HG03469 (cell line): ENCODE measurements around the gene PODN.

Source experiments
- ATAC-seq: cut with Tn5 transposase; IDR thresholded peaks from one replicate; pipeline ENCODE4 v1.9.1; 2021; ENCODE audit warnings: mild to moderate bottlenecking, moderate library complexity, moderate number of reproducible peaks; ENCODE audit not compliant: unreplicated experiment

The PODN gene

DNA sequence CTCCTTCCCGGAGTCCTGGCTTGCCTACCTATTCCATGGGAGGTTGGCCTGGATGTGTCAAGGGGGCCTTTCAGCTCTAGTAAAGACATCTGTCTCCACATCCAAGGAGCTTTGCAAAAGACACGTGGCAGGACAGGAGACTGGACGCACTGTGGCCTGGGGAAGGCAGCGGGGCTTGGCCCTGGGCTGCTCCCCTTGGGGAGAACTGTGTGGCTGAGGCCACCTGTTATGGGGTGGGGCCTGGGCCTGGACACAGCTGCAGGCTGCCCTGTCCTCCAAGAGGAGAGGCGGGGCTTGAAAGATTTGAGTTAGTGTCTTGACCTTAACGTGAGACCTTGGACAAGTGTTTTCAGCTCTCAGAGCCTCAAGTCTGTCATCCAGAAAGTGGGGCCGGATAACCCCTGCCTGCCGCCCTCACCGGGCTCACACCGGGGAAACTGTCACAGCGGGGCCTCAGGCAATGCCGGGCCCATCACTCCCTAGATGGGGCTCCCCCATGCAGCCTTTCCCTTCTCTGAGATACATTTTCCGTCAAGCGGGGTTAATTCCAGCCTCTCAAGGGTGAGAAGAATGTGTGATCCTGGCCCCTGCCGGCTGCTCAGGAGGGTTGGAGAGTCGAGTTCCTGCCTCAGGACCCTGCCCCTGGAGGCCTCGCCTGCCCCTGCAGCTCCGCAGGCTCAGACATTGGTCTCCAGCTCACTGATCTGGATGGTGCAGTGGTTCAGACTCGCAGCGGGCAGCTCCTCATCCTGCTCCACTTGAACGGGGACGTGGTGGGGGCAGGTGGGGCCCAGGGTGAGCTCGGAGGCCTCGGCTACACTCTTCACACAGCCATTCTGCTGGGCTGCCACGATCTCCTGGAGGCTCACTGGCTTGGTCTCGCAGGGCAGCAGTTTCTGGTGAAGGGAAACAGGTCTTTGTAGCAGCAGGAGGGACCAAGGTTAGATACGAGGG lies 25.6 kb downstream of the PODN start:
- no peak for ATAC-seq

DNA sequence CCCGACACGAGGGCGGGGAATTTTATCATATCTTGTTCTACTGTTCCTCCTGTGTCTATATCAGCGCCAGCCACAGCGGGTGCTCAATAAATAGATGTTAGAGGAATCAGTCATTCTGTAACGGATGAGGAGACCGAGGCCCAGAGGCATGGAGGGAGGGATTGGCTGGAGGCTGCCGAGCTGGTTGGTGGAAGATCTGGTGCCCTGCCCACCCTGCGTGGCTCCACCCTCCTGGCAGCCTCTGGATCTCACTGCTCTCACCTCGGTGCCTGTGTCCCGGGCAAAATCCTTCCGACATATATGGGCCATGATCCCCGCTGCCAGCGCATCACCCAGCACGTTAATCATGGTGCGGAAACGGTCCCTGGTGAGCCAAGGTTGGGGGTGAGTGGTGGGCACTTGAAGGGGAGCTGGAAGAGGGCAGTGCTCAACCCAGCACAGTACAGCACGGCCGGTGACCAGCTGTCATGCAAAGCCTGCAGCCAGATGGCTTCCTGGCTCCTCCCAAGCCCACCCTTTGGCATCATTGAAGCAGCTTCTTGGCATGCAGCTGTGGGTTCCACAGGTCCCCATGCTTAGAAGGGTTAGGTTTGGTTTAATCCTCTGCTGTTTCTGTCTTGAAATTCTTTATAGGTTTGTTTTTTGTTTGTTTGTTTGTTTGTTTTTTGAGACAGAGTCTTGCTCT lies 26.7 kb downstream of the PODN start:
- no peak for ATAC-seq

DNA sequence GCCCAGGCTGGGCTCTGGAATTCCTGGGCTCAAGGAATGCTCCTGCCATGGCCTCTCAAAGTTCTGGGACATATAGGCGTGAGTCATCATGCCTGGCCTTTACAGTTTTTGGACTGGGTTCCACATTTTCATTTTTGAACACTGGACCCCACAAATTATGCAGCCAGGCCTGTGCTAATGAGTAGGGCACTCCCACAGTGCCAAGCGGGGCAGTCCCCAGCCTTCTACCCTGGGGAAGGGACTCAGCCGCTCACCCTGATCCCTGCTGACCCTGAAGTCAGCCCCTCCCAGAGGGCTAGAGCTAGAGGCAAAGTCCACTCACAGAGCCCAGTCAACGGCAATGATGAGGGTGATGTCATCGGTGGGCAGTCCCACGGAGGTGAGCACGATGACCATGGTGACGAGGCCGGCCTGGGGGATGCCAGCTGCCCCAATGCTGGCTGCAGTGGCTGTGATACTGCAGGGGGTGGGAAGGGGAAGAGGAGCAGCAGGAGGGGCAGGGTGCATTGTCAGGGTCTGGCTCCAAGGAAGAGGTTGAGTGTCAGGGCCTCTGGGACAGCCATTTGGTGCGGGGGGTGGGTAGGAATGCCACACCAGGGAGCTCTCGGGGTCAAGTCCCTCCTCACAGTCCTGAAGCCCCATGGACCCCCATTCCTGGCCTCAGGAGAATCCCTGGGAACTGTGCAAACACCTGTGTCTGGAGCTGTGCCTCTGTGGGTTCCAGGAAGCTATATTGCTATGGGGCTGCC lies 27.6 kb downstream of the PODN start:
- ATAC-seq: no peak

DNA sequence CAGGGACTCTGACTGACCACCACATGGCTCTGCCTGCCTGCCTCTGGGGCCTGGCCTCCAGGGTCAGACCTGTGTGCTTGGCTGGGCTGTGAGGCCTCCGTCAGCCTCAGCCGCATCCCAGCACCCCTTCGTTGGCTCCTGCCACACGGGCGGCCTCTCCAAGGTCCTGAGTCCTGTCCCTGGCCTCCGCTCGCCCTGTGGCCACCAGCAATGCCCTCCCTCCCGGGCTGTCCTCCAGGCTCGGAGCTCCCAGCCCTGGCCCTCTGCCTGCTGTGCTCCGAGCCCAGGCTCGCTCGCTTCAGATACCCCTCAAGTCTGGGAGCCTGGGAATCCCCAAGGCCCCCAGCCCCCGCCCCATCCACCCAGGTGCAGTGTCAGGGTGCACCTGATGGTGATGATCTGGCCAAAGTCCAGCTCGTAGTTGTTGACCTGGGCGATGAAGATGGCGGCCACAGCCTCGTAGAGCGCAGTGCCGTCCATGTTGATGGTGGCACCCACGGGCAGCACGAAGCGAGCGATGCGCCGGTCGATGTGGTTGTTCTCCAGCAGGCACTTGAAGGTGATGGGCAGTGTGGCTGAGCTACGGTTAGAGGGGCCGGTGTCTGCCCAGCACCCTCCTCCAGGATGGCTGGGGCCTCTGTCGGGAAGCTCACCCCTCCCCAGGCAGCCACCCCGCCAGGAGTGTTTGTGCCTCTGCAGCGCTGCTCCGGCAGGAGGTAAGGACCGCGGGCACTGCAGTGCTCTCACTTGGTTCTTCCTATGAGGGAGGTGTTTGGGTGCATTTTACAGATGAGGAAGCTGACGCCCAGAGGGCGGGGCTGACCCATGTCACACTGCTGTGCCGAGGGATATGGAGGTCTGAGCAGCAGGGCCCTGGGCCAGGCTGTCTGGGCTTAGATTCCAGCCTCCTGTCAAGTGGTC lies 28.5 kb downstream of the PODN start:
- ATAC-seq: no peak

DNA sequence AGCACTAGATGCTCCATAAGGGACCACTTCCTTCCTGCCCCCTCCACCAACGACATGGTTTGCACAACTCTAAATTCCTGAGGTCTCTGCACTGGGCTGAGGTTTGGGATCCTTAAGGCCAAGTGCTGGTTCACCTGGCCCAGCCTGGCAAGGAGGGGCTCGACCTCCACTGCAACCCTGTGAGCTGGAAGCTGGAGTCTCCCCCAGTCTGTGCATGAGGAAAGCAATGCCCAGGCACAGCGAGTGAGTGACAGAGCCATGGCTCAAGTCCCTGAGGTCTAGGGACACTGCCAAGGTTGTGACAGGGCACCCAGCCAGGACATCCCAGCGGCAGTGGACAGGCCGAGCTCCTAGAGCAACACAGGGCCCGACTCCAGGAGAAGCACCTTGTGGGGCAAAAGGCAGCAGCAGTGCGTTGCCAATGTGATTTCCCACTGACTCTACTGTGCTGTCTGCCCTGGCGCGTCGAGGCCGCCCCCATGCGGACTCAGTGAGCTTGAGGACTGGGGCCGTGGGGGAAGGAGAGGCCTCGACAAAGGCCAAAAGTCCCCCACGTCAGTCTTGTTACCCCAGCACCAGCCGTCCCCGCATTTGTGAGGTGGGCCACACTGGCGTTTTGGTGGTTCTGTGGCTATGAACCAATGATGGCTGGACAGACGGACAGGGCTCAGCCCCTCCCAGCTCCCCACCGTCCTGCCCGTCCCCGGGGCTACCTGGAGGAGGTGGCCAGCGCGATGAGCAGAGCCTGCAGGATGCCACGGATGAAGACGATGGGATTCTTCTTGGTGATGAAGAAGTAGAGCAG lies 30.0 kb downstream of the PODN start:
- ATAC-seq: no peak

DNA sequence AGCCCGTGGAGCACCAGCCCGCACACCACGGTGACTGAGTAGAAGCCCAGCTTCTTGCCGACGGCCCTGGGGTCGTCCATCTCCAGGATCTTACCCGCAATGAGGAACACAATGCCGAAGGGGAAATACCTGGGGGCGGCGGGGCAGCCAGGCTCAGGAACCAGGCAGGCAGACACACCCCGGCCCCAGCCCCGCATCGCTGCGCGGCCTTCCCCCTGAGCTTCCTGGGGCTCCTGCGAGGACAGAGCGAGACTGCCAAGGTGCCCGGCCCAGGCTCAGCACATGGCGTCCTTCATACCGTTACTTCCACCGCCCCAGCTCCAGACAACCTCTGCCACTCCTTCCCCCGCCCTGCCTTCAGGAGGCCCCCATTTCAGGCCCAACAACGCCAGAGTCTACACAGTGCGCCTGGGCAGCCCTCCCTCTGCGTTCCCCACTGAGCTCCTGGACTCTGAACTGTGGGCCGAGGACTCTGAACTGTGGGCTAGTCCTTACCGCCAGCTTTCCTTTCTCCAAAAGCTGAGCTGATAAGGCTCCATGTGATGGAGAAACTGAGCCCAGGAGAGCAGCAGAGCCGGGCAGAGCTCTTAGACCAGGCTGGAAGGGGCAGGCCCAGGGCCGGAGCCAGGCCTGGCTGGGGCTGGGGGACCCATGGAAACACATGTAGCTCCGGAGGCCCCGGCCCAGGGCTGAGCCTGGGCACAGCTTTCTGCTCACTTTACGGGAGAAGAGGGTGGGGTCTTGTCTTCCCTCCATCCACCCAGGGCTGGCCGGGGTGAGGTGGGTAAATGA lies 30.8 kb downstream of the PODN start:
- ATAC-seq: no peak

DNA sequence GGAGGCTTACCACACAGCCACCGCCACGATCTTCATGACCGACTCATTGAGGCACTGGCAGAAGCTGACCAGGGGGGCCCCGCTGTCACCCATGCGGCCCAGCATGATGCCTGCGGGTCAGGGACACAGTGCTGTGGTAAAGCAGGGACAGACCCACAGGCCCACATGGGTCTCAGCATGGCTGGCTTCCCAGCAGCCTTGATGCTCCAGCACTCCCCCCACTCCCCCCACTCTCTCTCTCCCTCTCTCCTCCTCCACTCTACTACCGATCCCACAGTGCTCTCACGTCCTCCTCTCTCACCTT lies 31.4 kb downstream of the PODN start:
- no peak for ATAC-seq

DNA sequence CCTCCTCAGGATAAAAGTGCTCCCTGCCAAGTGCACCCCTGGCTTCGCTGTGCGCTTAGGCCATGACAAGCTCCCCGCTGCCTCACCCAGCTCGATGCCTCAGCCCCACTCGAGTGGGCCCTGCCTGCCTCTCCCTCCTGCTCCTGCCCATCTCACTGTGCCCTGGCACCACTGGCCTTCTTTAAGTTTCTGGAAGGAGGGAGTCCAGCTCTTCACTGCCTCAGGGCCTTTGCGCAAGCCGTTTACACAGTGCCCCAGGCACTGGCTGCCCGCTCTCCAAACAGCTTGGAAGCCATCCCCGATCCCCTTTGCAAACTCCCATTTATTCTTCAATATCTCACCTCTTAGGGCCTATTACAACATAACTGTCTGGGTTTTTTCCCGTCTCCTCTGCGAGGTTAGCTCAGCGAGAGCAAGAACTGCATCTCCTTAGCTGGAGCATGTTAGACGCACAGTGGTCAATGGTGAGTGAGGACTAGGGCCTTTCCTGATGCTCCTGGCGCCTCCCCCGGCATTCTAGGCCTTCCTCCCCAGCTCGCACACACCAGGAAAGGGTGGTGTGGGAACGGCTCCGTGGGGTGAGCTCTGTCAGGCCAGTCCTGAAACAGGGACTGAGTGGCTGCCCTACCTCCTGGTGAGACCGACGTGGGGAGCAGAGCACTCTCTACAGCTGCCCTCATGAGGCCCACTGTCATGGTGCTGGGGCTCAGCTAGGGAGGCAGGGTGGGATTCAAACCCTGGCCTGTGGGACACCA lies 31.9 kb downstream of the PODN start:
- ATAC-seq: no peak

DNA sequence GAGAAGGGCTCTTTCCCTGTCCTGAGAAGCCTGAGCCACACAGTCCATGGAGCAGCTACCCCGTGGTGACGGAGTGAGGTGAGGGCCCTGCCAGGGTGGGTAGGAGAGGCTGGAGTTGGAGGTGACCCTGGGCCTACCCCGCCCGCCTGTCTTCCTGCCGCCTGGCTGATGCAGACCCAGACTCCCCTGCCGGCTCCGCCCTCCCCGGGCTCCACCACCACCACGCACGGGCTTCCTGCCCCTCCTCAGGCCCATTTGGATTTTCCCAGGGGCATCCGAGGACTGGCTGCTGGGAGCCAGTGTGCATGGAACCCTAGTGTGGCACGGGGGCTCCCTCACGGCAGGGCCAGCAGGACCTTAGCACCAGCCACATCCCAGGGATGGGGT lies 32.5 kb downstream of the PODN start:
- ATAC-seq: no peak

DNA sequence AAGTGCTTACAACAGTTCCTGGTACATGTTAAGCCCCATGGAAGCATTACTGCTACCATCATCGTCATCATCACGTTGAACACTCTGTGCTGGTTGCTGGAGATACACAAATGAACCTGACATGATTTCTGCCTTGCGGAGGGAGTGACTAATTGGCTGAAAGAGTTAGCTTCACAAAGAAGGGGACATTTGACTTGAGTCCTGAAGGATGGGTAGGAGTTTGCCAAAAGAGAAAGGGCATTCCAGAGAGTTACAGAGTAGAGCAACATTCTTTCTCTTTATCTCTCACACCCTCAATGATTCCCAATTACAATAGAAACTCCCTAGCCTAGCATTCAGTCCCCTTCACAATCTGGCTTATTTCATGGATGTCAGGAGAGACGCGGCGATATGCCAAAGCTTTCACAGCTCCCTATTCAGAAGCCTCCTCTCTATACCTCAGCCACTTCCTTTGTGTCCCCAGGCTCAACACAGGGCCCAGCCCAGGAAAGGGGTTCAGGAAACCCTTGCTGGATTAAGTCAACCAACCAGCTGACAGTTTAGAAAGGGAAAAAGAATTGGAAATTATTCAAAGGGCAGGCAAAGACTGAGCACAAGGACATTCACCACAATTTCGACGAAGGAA lies 42.4 kb downstream of the PODN start:
- ATAC-seq: no peak

DNA sequence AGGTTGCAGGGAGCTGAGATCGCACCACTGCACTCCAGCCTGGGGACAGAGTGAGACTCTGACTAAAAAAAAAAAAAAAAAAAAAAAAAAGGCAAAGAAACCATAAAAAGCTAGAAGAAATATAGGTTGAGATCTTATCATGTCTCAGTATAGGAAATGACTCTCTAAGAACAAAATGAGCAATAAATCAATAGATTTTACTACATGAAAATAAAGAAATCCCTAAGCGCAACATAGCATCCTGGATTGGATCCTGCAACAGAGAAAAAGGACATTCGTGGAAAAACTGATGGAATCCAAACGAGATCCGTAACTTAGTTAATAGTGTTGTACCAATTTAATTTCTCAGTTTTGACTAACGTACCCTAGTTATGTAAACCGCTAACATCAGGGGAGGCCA lies 45.1 kb downstream of the PODN start:
- ATAC-seq: no peak

DNA sequence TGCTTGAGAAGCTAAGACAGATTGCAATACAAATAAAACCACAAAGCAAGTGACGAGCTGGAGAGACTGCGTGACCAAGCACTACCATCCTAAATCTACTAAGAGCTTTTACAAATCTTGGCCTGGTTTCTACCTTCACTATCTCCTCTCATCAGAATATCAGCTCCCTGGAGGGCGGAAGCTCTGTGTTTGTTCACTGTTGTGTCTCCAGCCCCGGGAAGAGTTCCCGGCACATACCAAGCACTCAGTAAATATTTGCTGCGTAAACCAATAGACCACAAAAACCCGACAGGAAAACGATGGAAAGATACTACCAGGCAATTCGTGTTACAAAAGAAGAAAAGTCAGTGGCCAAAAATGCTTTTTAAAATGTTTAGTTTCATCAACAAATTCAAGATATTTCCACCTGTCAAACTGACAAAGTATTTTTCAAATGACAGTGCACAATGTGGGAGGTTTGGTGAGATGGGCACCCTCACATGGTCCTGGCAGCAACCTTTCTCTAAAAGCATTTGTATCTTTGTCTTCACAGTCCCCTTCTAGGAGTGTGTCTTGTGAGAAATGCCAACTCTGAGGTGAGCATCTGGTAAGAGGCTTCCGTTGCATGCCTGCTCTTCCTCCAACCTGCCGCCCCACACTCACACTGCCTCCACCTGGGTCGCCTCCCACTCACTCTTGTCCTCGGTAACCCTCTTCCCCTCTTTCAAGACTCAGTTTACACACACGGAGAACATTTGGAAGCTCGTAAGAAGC lies 45.7 kb downstream of the PODN start:
- no peak for ATAC-seq

DNA sequence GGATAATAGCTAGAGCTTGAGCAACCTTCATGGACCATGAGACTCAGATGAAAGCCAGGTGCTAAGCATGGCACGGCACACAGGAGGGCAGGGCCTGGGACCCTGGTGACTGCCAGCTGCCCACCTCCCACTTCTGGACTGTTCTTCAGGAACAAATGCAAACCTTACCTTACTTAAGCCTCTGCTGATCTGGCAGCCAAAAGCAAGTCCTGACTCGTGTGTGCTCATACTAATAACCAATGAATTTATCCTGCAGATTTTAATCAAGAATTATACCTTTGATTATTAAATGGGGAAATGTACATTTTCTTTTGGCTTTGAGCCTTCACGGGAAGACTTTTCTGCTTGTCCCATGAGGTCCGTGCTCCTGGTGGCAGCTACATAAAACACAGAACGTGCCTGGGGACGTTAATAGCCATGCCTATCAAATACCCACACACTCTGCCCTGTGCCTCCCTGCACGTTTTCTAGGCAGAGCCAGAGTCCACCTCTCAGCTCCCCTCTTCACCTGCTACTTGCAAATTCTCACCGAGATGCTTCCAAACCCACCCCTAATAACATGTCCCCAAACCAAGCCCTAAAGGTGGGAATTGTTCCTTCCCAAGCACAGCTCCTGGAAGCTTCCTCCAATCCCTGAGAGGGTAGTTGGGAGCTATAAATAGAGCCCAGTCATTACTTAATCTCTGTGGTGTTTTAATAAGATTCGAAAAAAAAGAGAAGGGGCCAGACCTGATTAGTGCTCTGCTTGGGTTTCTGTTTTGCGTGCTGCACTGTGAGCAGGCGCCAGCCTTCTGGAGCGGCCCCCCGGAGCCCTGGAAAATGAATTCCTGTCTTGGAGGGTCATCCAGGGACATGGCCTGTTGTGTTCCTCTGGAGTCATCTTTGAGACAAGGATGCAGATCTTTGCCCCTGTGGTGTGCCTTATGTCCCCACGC lies 46.9 kb downstream of the PODN start:
- ATAC-seq: no peak

DNA sequence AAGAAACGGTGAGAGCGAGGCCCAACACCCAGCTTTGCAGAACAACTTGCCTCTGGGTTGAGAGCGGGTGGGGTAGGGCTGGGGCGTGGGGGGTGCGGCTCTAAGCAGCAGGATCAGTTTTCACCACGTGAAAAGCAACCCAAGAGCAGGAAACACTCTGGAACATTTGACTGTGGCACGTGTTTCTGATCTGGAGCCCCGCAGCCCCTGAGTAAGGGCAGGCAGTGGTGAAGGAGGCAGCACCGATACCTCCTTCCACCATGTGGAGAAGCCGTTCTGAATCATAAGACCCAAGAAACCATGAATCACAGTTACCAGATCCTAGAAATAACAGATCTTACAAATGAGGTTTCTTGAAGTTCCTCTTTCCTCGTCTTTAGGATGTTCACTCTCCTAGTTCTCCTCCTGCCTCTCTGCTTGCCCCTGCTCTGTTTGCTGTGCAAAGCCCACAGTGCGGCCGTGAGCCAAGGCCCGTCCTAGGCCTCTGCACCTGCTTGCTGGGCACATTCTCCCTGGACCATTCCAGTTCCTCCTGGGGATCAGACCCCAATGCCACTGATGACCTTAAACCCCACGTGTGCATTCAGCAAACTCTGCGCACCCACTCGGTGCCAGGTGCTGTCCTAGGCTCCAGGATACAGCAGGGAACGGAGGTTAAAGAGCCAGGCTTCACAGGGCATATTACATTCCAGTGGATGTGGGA lies 48.5 kb downstream of the PODN start:
- ATAC-seq: no peak

DNA sequence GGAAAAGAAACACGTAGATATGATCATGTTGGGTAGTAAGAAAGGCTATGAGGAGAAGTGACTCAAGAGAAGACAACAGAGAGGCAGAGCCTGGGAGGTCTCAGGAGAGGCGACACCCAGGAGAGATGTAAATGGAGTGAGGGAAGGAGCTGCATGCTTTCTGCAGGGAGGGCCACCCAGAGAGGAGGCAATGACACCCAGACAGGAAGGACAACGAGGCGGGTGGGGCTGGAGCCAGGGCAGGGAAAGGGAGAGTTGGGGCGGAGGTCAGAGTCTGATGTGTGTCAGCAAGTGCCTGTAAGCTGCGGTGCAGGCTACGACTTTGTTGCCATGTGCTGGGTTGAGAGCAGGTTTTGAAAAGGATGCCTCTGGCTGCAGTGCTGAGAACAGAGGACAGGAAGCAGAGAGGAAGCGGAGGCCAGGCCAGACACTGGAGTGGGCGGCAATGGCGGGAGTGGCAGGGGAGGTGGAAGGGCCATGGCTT lies 49.1 kb downstream of the PODN start:
- no peak for ATAC-seq
